ENCODE data around the gene KLHDC9. TPM values are rescaled to one million over a fixed set of nuclear protein-coding genes. Genes with fewer than 3 reads are reported as not detected.

The KLHDC9 gene
- total and polyA plus RNA-seq, 2 donors (not counting 1 experiment from before 2014, with no cell fraction given), result 1.6 to 2.7 TPM

DNA sequence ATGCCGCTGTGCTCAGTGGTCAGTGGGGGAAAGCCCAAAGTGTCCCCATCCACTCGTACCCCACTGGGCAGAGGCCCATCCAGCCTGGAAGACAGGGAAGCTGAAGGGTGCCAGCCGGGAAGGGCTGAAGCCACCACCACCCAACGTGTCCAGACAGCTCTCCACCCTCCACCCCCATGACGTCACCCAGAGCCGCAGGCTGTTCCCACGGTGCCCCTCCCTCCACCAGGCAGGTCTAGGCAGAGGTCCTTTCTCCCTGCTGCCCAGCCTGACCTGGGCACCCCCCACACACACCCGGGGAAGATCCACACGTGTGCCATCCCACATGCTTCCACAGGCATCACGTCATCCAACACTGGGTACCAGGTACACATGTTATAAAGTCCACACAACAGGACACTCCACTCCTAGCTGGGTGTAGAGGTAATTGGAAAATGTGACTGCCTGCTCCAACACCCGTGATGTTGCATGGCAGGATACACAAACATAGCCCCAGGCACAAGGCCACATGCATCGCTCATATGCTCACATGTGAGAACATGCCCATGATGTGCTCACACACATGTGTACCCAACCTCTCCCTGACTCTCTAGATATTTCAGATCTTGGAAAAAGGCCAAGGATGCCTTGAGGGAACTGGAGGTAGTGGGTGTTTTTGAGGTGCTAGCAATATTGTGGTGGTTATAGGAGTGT lies 23.3 kb upstream of the KLHDC9 start:
- Histone ChIP-seq H3K27me3 (replicated peaks in 1 of 4; ENCODE audit: control extremely low read depth in 1 of 4, control insufficient read depth in 3 of 4, insufficient read depth in 4 of 4, low read length in 3 of 4) (no peaks in the 10 kb centered on the region), H3K79me2 (ENCODE audit: control insufficient read depth, insufficient read depth, low read length) (peaks cover 24% of the 10 kb centered on the region), H2AFZ (ENCODE audit: insufficient read depth, low read depth, low read length, poor library complexity, severe bottlenecking) (no peak overlapping the region), H3K4me2 (replicated peaks; ENCODE audit: low read depth, low read length, poor library complexity, severe bottlenecking) (no peak overlapping the region), H3K36me3 (replicated peaks in 1 of 2; ENCODE audit: control extremely low read depth in 1 of 2, control insufficient read depth in 1 of 2, extremely low read depth in 1 of 2, insufficient read depth in 2 of 2, low read length in 1 of 2) (no peaks in the 10 kb centered on the region), H3K4me1 (ENCODE audit: control insufficient read depth in 2 of 2, insufficient read depth in 2 of 2, low read length in 2 of 2) (peaks cover 8 to 21% of the 10 kb centered on the region in 2 donors), H3K9ac (ENCODE audit: low read length) (no peak overlapping the region), H3K4me3 (ENCODE audit: control extremely low read depth in 1 of 5, extremely low read depth in 1 of 5, insufficient read depth in 1 of 5, low read depth in 2 of 5, low read length in 4 of 5) (no peak overlapping the region), H4K20me1 (ENCODE audit: control insufficient read depth, insufficient read depth, low read length, poor library complexity, severe bottlenecking) (no peaks in the 10 kb centered on the region), H3K9me3 (ENCODE audit: control extremely low read depth in 1 of 3, control insufficient read depth in 2 of 3, insufficient read depth in 1 of 3, low read length in 2 of 3) (no peaks in the 10 kb centered on the region), H3K27ac (ENCODE audit: low read length in 2 of 2) (no peak overlapping the region)
- Mint-ChIP-seq H3K27ac (no peak overlapping the region), H3K9me3 (ENCODE audit: insufficient read depth) (no peaks in the 10 kb centered on the region), H3K4me3 (no peak overlapping the region), H3K27me3 (no peaks in the 10 kb centered on the region), H3K4me1 (peaks cover 16% of the 10 kb centered on the region)
- TF ChIP-seq, protein P1, sequence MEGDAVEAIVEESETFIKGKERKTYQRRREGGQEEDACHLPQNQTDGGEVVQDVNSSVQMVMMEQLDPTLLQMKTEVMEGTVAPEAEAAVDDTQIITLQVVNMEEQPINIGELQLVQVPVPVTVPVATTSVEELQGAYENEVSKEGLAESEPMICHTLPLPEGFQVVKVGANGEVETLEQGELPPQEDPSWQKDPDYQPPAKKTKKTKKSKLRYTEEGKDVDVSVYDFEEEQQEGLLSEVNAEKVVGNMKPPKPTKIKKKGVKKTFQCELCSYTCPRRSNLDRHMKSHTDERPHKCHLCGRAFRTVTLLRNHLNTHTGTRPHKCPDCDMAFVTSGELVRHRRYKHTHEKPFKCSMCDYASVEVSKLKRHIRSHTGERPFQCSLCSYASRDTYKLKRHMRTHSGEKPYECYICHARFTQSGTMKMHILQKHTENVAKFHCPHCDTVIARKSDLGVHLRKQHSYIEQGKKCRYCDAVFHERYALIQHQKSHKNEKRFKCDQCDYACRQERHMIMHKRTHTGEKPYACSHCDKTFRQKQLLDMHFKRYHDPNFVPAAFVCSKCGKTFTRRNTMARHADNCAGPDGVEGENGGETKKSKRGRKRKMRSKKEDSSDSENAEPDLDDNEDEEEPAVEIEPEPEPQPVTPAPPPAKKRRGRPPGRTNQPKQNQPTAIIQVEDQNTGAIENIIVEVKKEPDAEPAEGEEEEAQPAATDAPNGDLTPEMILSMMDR (IDR thresholded peaks at IDR 0.05), result no peak
- TF ChIP-seq EZH2 (IDR thresholded peaks at IDR 0.05; ENCODE audit: borderline replicate concordance, insufficient read depth, low read depth, low read length, poor library complexity, severe bottlenecking), result no peak
- ATAC-seq (ENCODE audit: low read depth) (no peak), DNase-seq (no peak)
- intact Hi-C loops (cut with micrococcal nuclease), result no loop called here
- ChIA-PET POLR2A (interaction anchor here (0.6 to 1.2 kb wide), 2 partner anchors 22 to 29 kb away, joined by 3 to 4 read pairs; partner anchors contain the start of gene USF1), CTCF (interaction anchor here (0.9 to 8.9 kb wide), 5 partner anchors 12 to 91 kb away, joined by 3 to 142 read pairs (median 3); partner anchors contain the start of genes KLHDC9 and PPOX)
- WGBS (ENCODE audit: insufficient coverage), result 98% methylated on average over 9 of the region's 12 CpGs

DNA sequence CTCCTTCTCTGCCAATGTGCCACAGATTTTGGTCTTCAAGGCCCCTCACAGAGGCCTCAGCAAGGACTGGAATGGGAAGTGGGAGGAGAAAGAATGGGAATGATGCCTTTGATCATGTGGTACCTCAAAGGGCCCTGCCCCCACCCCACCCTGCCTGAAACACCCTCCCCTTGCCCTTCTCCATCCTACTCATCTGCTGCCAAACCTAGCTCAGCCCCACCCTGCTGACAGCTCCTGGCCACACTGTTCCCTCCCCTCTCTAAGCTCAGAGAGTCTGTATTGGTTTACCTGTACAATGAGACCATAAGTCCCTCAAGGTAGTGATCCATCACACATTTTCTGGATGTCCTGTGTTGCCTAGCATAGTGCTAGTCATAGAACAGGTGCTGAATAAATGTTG lies 21.8 kb upstream of the KLHDC9 start:
- Histone ChIP-seq H3K27me3 (replicated peaks in 1 of 4; ENCODE audit: control extremely low read depth in 1 of 4, control insufficient read depth in 3 of 4, insufficient read depth in 4 of 4, low read length in 3 of 4) (no peaks in the 10 kb centered on the region), H3K79me2 (ENCODE audit: control insufficient read depth, insufficient read depth, low read length) (peaks cover 17% of the 10 kb centered on the region), H3K4me3 (ENCODE audit: control extremely low read depth in 1 of 5, extremely low read depth in 1 of 5, insufficient read depth in 1 of 5, low read depth in 2 of 5, low read length in 4 of 5) (no peak overlapping the region), H2AFZ (ENCODE audit: insufficient read depth, low read depth, low read length, poor library complexity, severe bottlenecking) (no peak overlapping the region), H3K9me3 (ENCODE audit: control extremely low read depth in 1 of 3, control insufficient read depth in 2 of 3, insufficient read depth in 1 of 3, low read length in 2 of 3) (no peaks in the 10 kb centered on the region), H3K4me1 (ENCODE audit: control insufficient read depth in 2 of 2, insufficient read depth in 2 of 2, low read length in 2 of 2) (peaks cover 0 to 6% of the 10 kb centered on the region in 2 donors), H3K36me3 (replicated peaks in 1 of 2; ENCODE audit: control extremely low read depth in 1 of 2, control insufficient read depth in 1 of 2, extremely low read depth in 1 of 2, insufficient read depth in 2 of 2, low read length in 1 of 2) (no peaks in the 10 kb centered on the region), H3K9ac (ENCODE audit: low read length) (no peak overlapping the region), H3K4me2 (replicated peaks; ENCODE audit: low read depth, low read length, poor library complexity, severe bottlenecking) (no peak overlapping the region), H3K27ac (ENCODE audit: low read length in 2 of 2) (no peak overlapping the region), H4K20me1 (ENCODE audit: control insufficient read depth, insufficient read depth, low read length, poor library complexity, severe bottlenecking) (no peaks in the 10 kb centered on the region)
- peaks cover 5% of the 10 kb centered on the region for H3K4me1 Mint-ChIP-seq
- no peak for TF ChIP-seq EZH2 (IDR thresholded peaks at IDR 0.05; ENCODE audit: borderline replicate concordance, insufficient read depth, low read depth, low read length, poor library complexity, severe bottlenecking)
- TF ChIP-seq, protein P1 (IDR thresholded peaks at IDR 0.05), result no peak
- intact Hi-C loops (cut with micrococcal nuclease), result no loop called here
- ChIA-PET POLR2A (interaction anchor here (0.6 to 1.2 kb wide), 2 partner anchors 30 to 295 kb away, joined by 3 read pairs; partner anchors contain the start of gene USF1), CTCF (interaction anchor here (0.7 to 1.7 kb wide), 3 partner anchors 63 to 710 kb away, joined by 3 to 5 read pairs (median 3); no protein-coding TSS in a partner anchor)
- no peaks in the 10 kb centered on the region for H3K9me3 Mint-ChIP-seq (ENCODE audit: insufficient read depth)
- no peak overlapping the region for H3K27ac Mint-ChIP-seq
- H3K4me3 Mint-ChIP-seq, result no peak overlapping the region
- H3K27me3 Mint-ChIP-seq, result peaks cover 4% of the 10 kb centered on the region
- ATAC-seq (ENCODE audit: low read depth) (no peak), DNase-seq (no peak)
